ENCODE measurements around the gene AIMP1.

The AIMP1 gene

GRCh38 chr4:106294062-106294461, 22.3 kb upstream of the AIMP1 start:
- H3K9ac ChIP-seq (ENCODE audit: low read depth, low read length) = no peak overlapping the region
- no peak overlapping the region for H3K4me3 ChIP-seq (ENCODE audit: low read length)
- H3K27me3 ChIP-seq (ENCODE audit: control insufficient read depth, insufficient read depth, low read length) = no peaks in the 10 kb centered on the region
- H3K36me3 ChIP-seq (ENCODE audit: insufficient read depth, low read length) = peaks cover 28% of the 10 kb centered on the region
- no peak overlapping the region for H3K4me2 ChIP-seq (ENCODE audit: low read length)
- no peaks in the 10 kb centered on the region for H3K4me1 ChIP-seq (ENCODE audit: control insufficient read depth, insufficient read depth, low read length)
- no peaks in the 10 kb centered on the region for H3K9me3 ChIP-seq (replicated peaks; ENCODE audit: low read length)

- Histone ChIP-seq H3K9ac (ENCODE audit: low read depth, low read length) (no peak overlapping the region), H3K9me3 (replicated peaks; ENCODE audit: low read length) (no peaks in the 10 kb centered on the region), H3K4me3 (ENCODE audit: low read length) (no peak overlapping the region), H3K36me3 (ENCODE audit: insufficient read depth, low read length) (peaks cover 22% of the 10 kb centered on the region), H3K27me3 (ENCODE audit: control insufficient read depth, insufficient read depth, low read length) (no peaks in the 10 kb centered on the region), H3K4me2 (ENCODE audit: low read length) (no peak overlapping the region), H3K4me1 (ENCODE audit: control insufficient read depth, insufficient read depth, low read length) (peaks cover 10% of the 10 kb centered on the region)
These were observed 18.9 kb upstream of the AIMP1 start for GRCh38 chr4:106297245-106298035.

GRCh38 chr4:106299977-106300376, 16.4 kb upstream of the AIMP1 start:
- Histone ChIP-seq H3K27me3 (ENCODE audit: control insufficient read depth, insufficient read depth, low read length) (no peaks in the 10 kb centered on the region), H3K9ac (ENCODE audit: low read depth, low read length) (no peak overlapping the region), H3K4me2 (ENCODE audit: low read length) (no peak overlapping the region), H3K4me1 (ENCODE audit: control insufficient read depth, insufficient read depth, low read length) (peaks cover 10% of the 10 kb centered on the region), H3K36me3 (ENCODE audit: insufficient read depth, low read length) (peaks cover 11% of the 10 kb centered on the region), H3K9me3 (replicated peaks; ENCODE audit: low read length) (no peaks in the 10 kb centered on the region), H3K4me3 (ENCODE audit: low read length) (no peak overlapping the region)

- peaks cover 11% of the 10 kb centered on the region for H3K36me3 ChIP-seq (ENCODE audit: insufficient read depth, low read length)
- no peaks in the 10 kb centered on the region for H3K27me3 ChIP-seq (ENCODE audit: control insufficient read depth, insufficient read depth, low read length)
- no peaks in the 10 kb centered on the region for H3K9me3 ChIP-seq (replicated peaks; ENCODE audit: low read length)
- no peak overlapping the region for H3K4me2 ChIP-seq (ENCODE audit: low read length)
- no peak overlapping the region for H3K9ac ChIP-seq (ENCODE audit: low read depth, low read length)
- peaks cover 10% of the 10 kb centered on the region for H3K4me1 ChIP-seq (ENCODE audit: control insufficient read depth, insufficient read depth, low read length)
- no peak overlapping the region for H3K4me3 ChIP-seq (ENCODE audit: low read length)
These were observed 14.8 kb upstream of the AIMP1 start for GRCh38 chr4:106301393-106302061.

- H3K4me1 ChIP-seq (ENCODE audit: control insufficient read depth, insufficient read depth, low read length) = peaks cover 10% of the 10 kb centered on the region
- no peaks in the 10 kb centered on the region for H3K9me3 ChIP-seq (replicated peaks; ENCODE audit: low read length)
- peaks cover 11% of the 10 kb centered on the region for H3K36me3 ChIP-seq (ENCODE audit: insufficient read depth, low read length)
- H3K4me2 ChIP-seq (ENCODE audit: low read length) = no peak overlapping the region
- no peak overlapping the region for H3K9ac ChIP-seq (ENCODE audit: low read depth, low read length)
- H3K4me3 ChIP-seq (ENCODE audit: low read length) = no peak overlapping the region
- no peaks in the 10 kb centered on the region for H3K27me3 ChIP-seq (ENCODE audit: control insufficient read depth, insufficient read depth, low read length)
These were observed 14.3 kb upstream of the AIMP1 start for GRCh38 chr4:106302062-106302438.

GRCh38 chr4:106303548-106304281, 12.6 kb upstream of the AIMP1 start:
- H3K36me3 ChIP-seq (ENCODE audit: insufficient read depth, low read length) = peaks cover 7% of the 10 kb centered on the region
- no peak overlapping the region for H3K9ac ChIP-seq (ENCODE audit: low read depth, low read length)
- H3K9me3 ChIP-seq (replicated peaks; ENCODE audit: low read length) = no peaks in the 10 kb centered on the region
- H3K27me3 ChIP-seq (ENCODE audit: control insufficient read depth, insufficient read depth, low read length) = no peaks in the 10 kb centered on the region
- no peak overlapping the region for H3K4me2 ChIP-seq (ENCODE audit: low read length)
- H3K4me3 ChIP-seq (ENCODE audit: low read length) = no peak overlapping the region
- H3K4me1 ChIP-seq (ENCODE audit: control insufficient read depth, insufficient read depth, low read length) = peaks cover 10% of the 10 kb centered on the region

- H3K4me1 ChIP-seq (ENCODE audit: control insufficient read depth, insufficient read depth, low read length) = peaks cover 10% of the 10 kb centered on the region
- H3K9me3 ChIP-seq (replicated peaks; ENCODE audit: low read length) = no peaks in the 10 kb centered on the region
- no peak overlapping the region for H3K4me2 ChIP-seq (ENCODE audit: low read length)
- H3K36me3 ChIP-seq (ENCODE audit: insufficient read depth, low read length) = peaks cover 7% of the 10 kb centered on the region
- H3K27me3 ChIP-seq (ENCODE audit: control insufficient read depth, insufficient read depth, low read length) = no peaks in the 10 kb centered on the region
- no peak overlapping the region for H3K9ac ChIP-seq (ENCODE audit: low read depth, low read length)
- no peak overlapping the region for H3K4me3 ChIP-seq (ENCODE audit: low read length)
These were observed 11.7 kb upstream of the AIMP1 start for GRCh38 chr4:106304632-106305031.

- Histone ChIP-seq H3K4me2 (ENCODE audit: low read length) (no peak overlapping the region), H3K9me3 (replicated peaks; ENCODE audit: low read length) (no peaks in the 10 kb centered on the region), H3K4me3 (ENCODE audit: low read length) (no peak overlapping the region), H3K27me3 (ENCODE audit: control insufficient read depth, insufficient read depth, low read length) (no peaks in the 10 kb centered on the region), H3K36me3 (ENCODE audit: insufficient read depth, low read length) (peaks cover 7% of the 10 kb centered on the region), H3K9ac (ENCODE audit: low read depth, low read length) (no peak overlapping the region), H3K4me1 (ENCODE audit: control insufficient read depth, insufficient read depth, low read length) (peaks cover 12% of the 10 kb centered on the region)
These were observed 10.8 kb upstream of the AIMP1 start for GRCh38 chr4:106305435-106306055.

GRCh38 chr4:106306561-106306960, 9.8 kb upstream of the AIMP1 start:
- H3K4me3 ChIP-seq (ENCODE audit: low read length) = no peak overlapping the region
- H3K4me2 ChIP-seq (ENCODE audit: low read length) = no peak overlapping the region
- H3K9me3 ChIP-seq (replicated peaks; ENCODE audit: low read length) = no peaks in the 10 kb centered on the region
- H3K27me3 ChIP-seq (ENCODE audit: control insufficient read depth, insufficient read depth, low read length) = no peaks in the 10 kb centered on the region
- H3K4me1 ChIP-seq (ENCODE audit: control insufficient read depth, insufficient read depth, low read length) = peaks cover 14% of the 10 kb centered on the region
- H3K9ac ChIP-seq (ENCODE audit: low read depth, low read length) = no peak overlapping the region
- H3K36me3 ChIP-seq (ENCODE audit: insufficient read depth, low read length) = peaks cover 7% of the 10 kb centered on the region

- peak overlapping the region; percentile 24 for H3K4me3 ChIP-seq (ENCODE audit: low read length)
These were observed 4.0 kb upstream of the AIMP1 start for GRCh38 chr4:106312377-106312776.

GRCh38 chr4:106312997-106313522, 3.3 kb upstream of the AIMP1 start:
- Histone ChIP-seq H3K4me2 (ENCODE audit: low read length) (peak overlapping the region; percentile 53), H3K9ac (ENCODE audit: low read depth, low read length) (peak overlapping the region; percentile 69), H3K27me3 (ENCODE audit: control insufficient read depth, insufficient read depth, low read length) (no peaks in the 10 kb centered on the region), H3K36me3 (ENCODE audit: insufficient read depth, low read length) (no peaks in the 10 kb centered on the region), H3K4me1 (ENCODE audit: control insufficient read depth, insufficient read depth, low read length) (peaks cover 42% of the 10 kb centered on the region), H3K9me3 (replicated peaks; ENCODE audit: low read length) (no peaks in the 10 kb centered on the region), H3K4me3 (ENCODE audit: low read length) (peak overlapping the region; percentile 24)

More at GRCh38 chr4:106312377-106312776, 4.0 kb upstream of the AIMP1 start:
- Histone ChIP-seq H3K4me2 (ENCODE audit: low read length) (peak overlapping the region; percentile 68), H3K9ac (ENCODE audit: low read depth, low read length) (peak overlapping the region; percentile 69), H3K27me3 (ENCODE audit: control insufficient read depth, insufficient read depth, low read length) (no peaks in the 10 kb centered on the region), H3K4me1 (ENCODE audit: control insufficient read depth, insufficient read depth, low read length) (peaks cover 35% of the 10 kb centered on the region), H3K9me3 (replicated peaks; ENCODE audit: low read length) (no peaks in the 10 kb centered on the region), H3K36me3 (ENCODE audit: insufficient read depth, low read length) (no peaks in the 10 kb centered on the region)
